Right atrium auricular region (tissue), 2 donors: ENCODE results near the gene PCDHGA9. TPM values are rescaled to one million over a fixed set of nuclear protein-coding genes. Genes with fewer than 3 reads are reported as not detected.

Experiments
- DNase-seq: peaks from one replicate; pipeline ENCODE4 v3.0.0-alpha.2; 2019; ENCODE audit warnings: low spot score
- H3K27ac ChIP-seq, 2 donors: fragments of 200-600 bp; sonication (generic); 1 replicate in 1 of 2; 2 replicates in 1 of 2; pipeline ENCODE4 v1.5.1; 2016 to 2019
- H3K27me3 ChIP-seq, 2 donors: fragments of 200-600 bp; sonication (generic); one replicate each; pipeline versions ENCODE4 v1.5.1 to v1.6.0; 2017 to 2019
- H3K36me3 ChIP-seq: fragments of 200-600 bp; sonication (generic); one replicate; pipeline ENCODE4 v1.5.1; 2016
- H3K4me1 ChIP-seq, 2 donors: fragments of 200-600 bp; sonication (generic); one replicate each; pipeline versions ENCODE4 v1.5.1 to v1.6.0; 2017 to 2019
- H3K4me3 ChIP-seq, 2 donors: fragments of 200-600 bp; sonication (generic); 1 replicate in 1 of 2; 2 replicates in 1 of 2; pipeline ENCODE4 v1.5.1; 2017 to 2019; ENCODE audit warnings: mild to moderate bottlenecking in 1 of 2, moderate library complexity in 1 of 2
- H3K9me3 ChIP-seq, 2 donors: fragments of 200-600 bp; sonication (generic); one replicate each; pipeline ENCODE4 v1.5.1; 2019
- total RNA-seq, 2 donors: library from RNA; depleted of rRNA; stranded (reverse); fragments of >200 nt; gene quantifications; one replicate each; pipeline ENCODE4 v1.1.0, GENCODE V29; 2016
- TF ChIP-seq, protein P1 (sequence below), 2 donors: fragments of 200-600 bp; sonication (generic); IDR thresholded peaks; one replicate each; pipeline ENCODE4 v1.5.1; 2019; ENCODE audit warnings: antibody characterized with exemption in 2 of 2

Gene PCDHGA9
- total RNA-seq, 2 donors from 2014 or later = 3.7 to 5.2 TPM

- peaks cover 11 to 68% of the 10 kb centered on the region in 2 donors for H3K9me3 ChIP-seq
- H3K27ac ChIP-seq = no peak overlapping the region
- H3K4me1 ChIP-seq = no peaks in the 10 kb centered on the region
- DNase-seq = no peak
- H3K4me3 ChIP-seq = no peak overlapping the region
- H3K27me3 ChIP-seq = no peaks in the 10 kb centered on the region
- no peaks in the 10 kb centered on the region for H3K36me3 ChIP-seq
- TF ChIP-seq, protein P1, sequence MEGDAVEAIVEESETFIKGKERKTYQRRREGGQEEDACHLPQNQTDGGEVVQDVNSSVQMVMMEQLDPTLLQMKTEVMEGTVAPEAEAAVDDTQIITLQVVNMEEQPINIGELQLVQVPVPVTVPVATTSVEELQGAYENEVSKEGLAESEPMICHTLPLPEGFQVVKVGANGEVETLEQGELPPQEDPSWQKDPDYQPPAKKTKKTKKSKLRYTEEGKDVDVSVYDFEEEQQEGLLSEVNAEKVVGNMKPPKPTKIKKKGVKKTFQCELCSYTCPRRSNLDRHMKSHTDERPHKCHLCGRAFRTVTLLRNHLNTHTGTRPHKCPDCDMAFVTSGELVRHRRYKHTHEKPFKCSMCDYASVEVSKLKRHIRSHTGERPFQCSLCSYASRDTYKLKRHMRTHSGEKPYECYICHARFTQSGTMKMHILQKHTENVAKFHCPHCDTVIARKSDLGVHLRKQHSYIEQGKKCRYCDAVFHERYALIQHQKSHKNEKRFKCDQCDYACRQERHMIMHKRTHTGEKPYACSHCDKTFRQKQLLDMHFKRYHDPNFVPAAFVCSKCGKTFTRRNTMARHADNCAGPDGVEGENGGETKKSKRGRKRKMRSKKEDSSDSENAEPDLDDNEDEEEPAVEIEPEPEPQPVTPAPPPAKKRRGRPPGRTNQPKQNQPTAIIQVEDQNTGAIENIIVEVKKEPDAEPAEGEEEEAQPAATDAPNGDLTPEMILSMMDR (IDR thresholded peaks at IDR 0.05) = no peak
Observed at GRCh38 chr5:141439411-141440141, 37.0 kb downstream of the PCDHGA9 start.

DNA sequence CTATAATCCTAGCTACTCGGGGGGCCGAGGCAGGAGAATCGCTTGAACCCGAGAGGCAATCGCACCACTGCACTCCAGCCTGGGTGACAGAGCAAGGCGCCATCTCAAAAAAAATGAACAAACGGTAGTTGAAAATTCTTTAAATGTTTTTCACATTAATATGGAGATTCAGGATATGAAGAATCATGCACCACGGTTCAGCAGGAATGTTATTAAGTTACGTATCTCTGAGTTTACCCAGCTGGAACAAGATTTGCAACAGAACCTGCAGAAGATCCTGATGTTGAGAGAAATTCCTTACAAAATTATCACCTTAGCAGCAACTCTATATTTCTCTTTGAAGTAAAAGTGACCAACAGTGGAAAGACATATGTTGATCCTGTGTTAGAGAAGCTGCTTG, 37.8 kb downstream of the PCDHGA9 start:
- TF ChIP-seq, protein P1 (IDR thresholded peaks at IDR 0.05) = no peak
- H3K4me3 ChIP-seq = no peak overlapping the region
- DNase-seq = no peak
- H3K4me1 ChIP-seq = no peaks in the 10 kb centered on the region
- H3K9me3 ChIP-seq = peaks cover 11 to 66% of the 10 kb centered on the region in 2 donors
- no peaks in the 10 kb centered on the region for H3K27me3 ChIP-seq
- H3K27ac ChIP-seq = no peak overlapping the region
- H3K36me3 ChIP-seq = no peaks in the 10 kb centered on the region

DNA sequence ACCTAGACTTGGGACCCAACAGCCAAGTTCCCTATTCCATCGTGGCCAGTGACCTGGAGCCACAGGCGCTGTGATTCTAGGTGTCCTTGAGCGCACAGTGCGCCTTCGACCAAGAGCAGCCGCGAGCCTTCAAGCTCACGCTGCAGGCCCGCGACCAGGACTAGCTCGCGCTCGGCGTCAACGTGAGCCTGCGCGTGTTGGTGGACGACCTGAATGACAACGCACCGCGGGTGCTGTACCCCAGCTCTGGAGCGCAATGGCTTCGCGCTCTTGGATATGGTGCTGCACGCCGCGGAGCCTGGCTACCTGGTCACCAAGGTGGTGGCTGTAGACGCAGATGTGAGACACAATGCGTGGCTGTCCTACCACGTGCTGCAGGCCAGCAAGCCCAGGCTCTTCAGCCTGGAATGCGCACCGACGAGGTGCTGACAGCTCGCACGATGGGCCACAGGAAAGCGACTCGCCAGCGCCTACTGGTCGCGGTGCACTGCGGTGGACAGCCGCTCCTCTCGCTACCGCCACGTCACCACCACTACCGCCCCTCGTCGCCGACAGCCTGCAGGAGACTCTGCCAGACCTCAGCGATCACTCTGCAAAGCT, 39.1 kb downstream of the PCDHGA9 start:
- Histone ChIP-seq H3K9me3 (peaks cover 5 to 55% of the 10 kb centered on the region in 2 donors), H3K4me3 (no peak overlapping the region), H3K27me3 (no peaks in the 10 kb centered on the region), H3K36me3 (no peaks in the 10 kb centered on the region), H3K4me1 (no peaks in the 10 kb centered on the region), H3K27ac (no peak overlapping the region)
- TF ChIP-seq, protein P1 (IDR thresholded peaks at IDR 0.05) = no peak
- DNase-seq = no peak

Other genes with a start within 250 kb of the PCDHGA9 start
- gene PCDHB7, start 230.1 kb upstream of the PCDHGA9 start, total RNA-seq = 1 to 10 TPM; 1.0 to 1.4 TPM
- gene PCDHB8, start 225.0 kb upstream of the PCDHGA9 start, total RNA-seq = 1 to 10 TPM in 1 of 2 donors, under 1 TPM in 1; 0.90 to 1.7 TPM
- 1 to 10 TPM; 5.3 TPM for gene PCDHB16, start 220.4 kb upstream of the PCDHGA9 start, total RNA-seq
- 1 to 10 TPM; 1.7 to 2.5 TPM for gene PCDHB9, start 215.6 kb upstream of the PCDHGA9 start, total RNA-seq
- 1 to 10 TPM; 2.0 to 2.5 TPM for gene PCDHB10, start 210.4 kb upstream of the PCDHGA9 start, total RNA-seq
- gene PCDHB11, start 203.2 kb upstream of the PCDHGA9 start, total RNA-seq = 1 to 10 TPM; 1.8 to 2.4 TPM
- 1 to 10 TPM; 1.8 to 2.3 TPM for gene PCDHB12, start 194.1 kb upstream of the PCDHGA9 start, total RNA-seq
- gene PCDHB13, start 188.9 kb upstream of the PCDHGA9 start, total RNA-seq = 1 to 10 TPM; 4.2 to 5.0 TPM
- gene PCDHB14, start 179.4 kb upstream of the PCDHGA9 start, total RNA-seq = 1 to 10 TPM; 4.3 to 5.1 TPM
- gene PCDHB15, start 157.4 kb upstream of the PCDHGA9 start, total RNA-seq = 1 to 10 TPM; 3.2 to 5.3 TPM
- not detected for gene SLC25A2, start 98.7 kb upstream of the PCDHGA9 start, total RNA-seq
- 10 to 100 TPM; 73.9 to 82.6 TPM for gene TAF7, start 82.0 kb upstream of the PCDHGA9 start, total RNA-seq
- gene PCDHGA1, start 72.3 kb upstream of the PCDHGA9 start, total RNA-seq = 1 to 10 TPM; 1.4 to 2.0 TPM
- 1 to 10 TPM; 7.5 to 7.7 TPM for gene PCDHGA2, start 64.0 kb upstream of the PCDHGA9 start, total RNA-seq
- gene PCDHGA3, start 58.9 kb upstream of the PCDHGA9 start, total RNA-seq = 1 to 10 TPM; 7.0 to 8.9 TPM
- gene PCDHGB1, start 52.7 kb upstream of the PCDHGA9 start, total RNA-seq = 1 to 10 TPM; 2.4 to 3.3 TPM
- gene PCDHGA4, start 47.8 kb upstream of the PCDHGA9 start, total RNA-seq = 1 to 10 TPM; 4.4 to 5.7 TPM
- 1 to 10 TPM; 5.2 to 6.7 TPM for gene PCDHGB2, start 42.8 kb upstream of the PCDHGA9 start, total RNA-seq
- gene PCDHGA5, start 38.6 kb upstream of the PCDHGA9 start, total RNA-seq = 1 to 10 TPM; 4.0 to 5.0 TPM
- gene PCDHGB3, start 32.5 kb upstream of the PCDHGA9 start, total RNA-seq = 1 to 10 TPM; 5.4 to 7.2 TPM
- gene PCDHGA6, start 28.9 kb upstream of the PCDHGA9 start, total RNA-seq = 1 to 10 TPM; 4.7 to 5.3 TPM
- 1 to 10 TPM; 4.9 to 6.1 TPM for gene PCDHGA7, start 20.0 kb upstream of the PCDHGA9 start, total RNA-seq
- gene PCDHGB4, start 15.1 kb upstream of the PCDHGA9 start, total RNA-seq = 1 to 10 TPM; 6.3 to 6.4 TPM
- gene PCDHGA8, start 10.1 kb upstream of the PCDHGA9 start, total RNA-seq = 1 to 10 TPM; 5.0 to 5.7 TPM
- gene PCDHGB5, start 4.8 kb upstream of the PCDHGA9 start, total RNA-seq = 1 to 10 TPM; 9.7 TPM
- gene PCDHGB6, start 5.2 kb downstream of the PCDHGA9 start, total RNA-seq = 1 to 10 TPM; 5.0 to 7.1 TPM
- 1 to 10 TPM; 3.1 to 4.8 TPM for gene PCDHGA10, start 10.2 kb downstream of the PCDHGA9 start, total RNA-seq
- 10 to 100 TPM in 1 of 2 donors, 1 to 10 TPM in 1; 6.0 to 10.5 TPM for gene PCDHGB7, start 14.9 kb downstream of the PCDHGA9 start, total RNA-seq
- 1 to 10 TPM; 3.0 to 4.5 TPM for gene PCDHGA11, start 18.3 kb downstream of the PCDHGA9 start, total RNA-seq
- gene PCDHGA12, start 27.7 kb downstream of the PCDHGA9 start, total RNA-seq = 1 to 10 TPM; 6.2 to 7.7 TPM
- gene PCDHGC3, start 73.2 kb downstream of the PCDHGA9 start, total RNA-seq = 10 to 100 TPM; 24.1 to 38.3 TPM
- 1 to 10 TPM; 1.5 to 1.7 TPM for gene PCDHGC4, start 82.3 kb downstream of the PCDHGA9 start, total RNA-seq
- gene PCDHGC5, start 86.3 kb downstream of the PCDHGA9 start, total RNA-seq = 1 to 10 TPM; 1.4 to 1.7 TPM
- 10 to 100 TPM; 18.7 to 82.7 TPM for gene DIAPH1, start 216.2 kb downstream of the PCDHGA9 start, total RNA-seq
- 10 to 100 TPM; 21.0 to 22.2 TPM for gene HDAC3, start 234.1 kb downstream of the PCDHGA9 start, total RNA-seq
- gene RELL2, start 234.2 kb downstream of the PCDHGA9 start, total RNA-seq = 1 to 10 TPM in 1 of 2 donors, under 1 TPM in 1; 0.41 to 1.3 TPM
- 1 to 10 TPM; 5.1 to 6.4 TPM for gene FCHSD1, start 248.6 kb downstream of the PCDHGA9 start, total RNA-seq